HG03342 (cell line): ENCODE measurements around the gene ACOX3.

Source experiments
- ATAC-seq: cut with Tn5 transposase; IDR thresholded peaks from one replicate; pipeline ENCODE4 v1.9.1; 2021; ENCODE audit warnings: mild to moderate bottlenecking, moderate library complexity; ENCODE audit not compliant: unreplicated experiment

The ACOX3 gene

GRCh38 chr4:8326206-8326605 is 114.3 kb downstream of the ACOX3 start:
- no peak for ATAC-seq

DNA sequence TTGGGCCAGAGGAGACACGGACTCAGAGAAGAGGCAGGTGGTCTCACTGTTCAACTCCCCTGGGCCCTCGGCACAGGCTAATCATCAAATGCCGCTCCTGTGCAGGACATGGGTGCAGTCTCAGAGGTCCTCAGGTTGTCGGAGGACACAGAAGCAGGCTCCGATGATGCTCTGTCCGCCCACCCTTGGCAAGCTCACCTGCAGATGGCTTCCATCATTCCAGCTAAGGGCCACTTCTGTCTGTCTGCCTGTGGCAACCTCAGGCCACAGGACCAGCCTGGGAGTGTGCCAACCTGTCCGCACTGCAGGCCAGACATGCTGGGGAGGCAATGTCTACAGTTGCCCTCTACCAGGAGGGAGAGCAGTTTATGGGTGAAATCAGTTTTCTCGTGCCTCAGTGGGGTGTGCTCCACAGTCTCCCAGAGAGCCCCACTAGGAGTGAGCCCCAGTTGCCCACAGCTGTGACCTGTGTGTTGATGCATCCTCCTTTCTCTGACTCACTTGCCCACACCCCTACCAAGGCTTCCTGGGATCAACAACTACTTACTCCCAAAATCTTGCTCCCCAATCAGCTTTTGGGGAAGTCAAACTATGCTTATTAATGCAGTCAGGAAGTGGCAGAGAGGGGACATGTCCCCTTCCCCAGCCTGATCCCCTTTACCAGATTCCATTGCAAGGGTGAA is 115.1 kb downstream of the ACOX3 start:
- ATAC-seq, result no peak

GRCh38 chr4:8324640-8325239 is 115.8 kb downstream of the ACOX3 start:
- no peak for ATAC-seq

- no peak for ATAC-seq
These were observed 116.5 kb downstream of the ACOX3 start for GRCh38 chr4:8323947-8324555.

DNA sequence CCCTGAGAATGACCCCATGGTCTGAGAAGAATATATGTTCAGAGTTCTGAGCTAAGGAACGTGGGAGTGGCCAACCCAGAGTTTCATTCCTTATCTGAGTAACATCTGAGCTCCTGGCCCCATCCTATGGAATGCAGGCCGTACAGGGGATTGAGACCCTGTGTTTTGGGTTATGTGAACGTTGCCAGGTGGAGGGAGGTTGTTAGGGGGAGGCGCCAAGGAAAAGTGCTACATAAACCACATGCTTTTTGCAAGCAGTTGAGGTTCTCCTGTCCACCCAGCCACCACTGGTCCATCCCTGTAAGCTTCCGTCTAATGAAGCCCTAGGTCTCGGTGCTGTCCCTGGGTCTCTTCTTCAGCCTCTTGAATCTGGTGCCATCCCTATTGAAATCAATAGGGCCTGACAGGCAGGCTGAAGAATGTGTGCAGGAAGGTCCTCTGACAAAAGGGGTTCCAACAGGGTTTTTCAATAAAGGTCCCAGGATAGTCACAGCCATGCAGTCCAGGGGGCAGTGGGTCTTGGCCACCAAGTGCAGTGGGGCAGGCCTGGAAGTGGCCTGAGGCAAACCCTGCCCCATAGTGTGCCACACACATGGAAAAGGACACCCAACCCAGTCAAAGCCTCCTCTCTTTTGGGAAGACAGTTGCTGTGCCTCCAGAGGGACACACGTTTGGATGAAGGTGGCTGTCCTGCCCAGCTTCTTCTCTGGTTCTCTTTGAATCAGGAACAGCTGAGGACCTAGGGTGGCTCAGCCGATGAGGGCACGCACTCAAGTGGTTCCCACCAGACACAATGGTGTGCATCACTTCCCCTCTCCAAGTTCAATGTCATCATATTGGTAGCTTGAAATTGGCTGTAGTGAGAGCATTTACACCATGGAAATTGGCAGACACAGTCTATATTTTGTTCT is 117.5 kb downstream of the ACOX3 start:
- no peak for ATAC-seq

- ATAC-seq, result no peak
These were observed 118.8 kb downstream of the ACOX3 start for GRCh38 chr4:8321771-8322170.

DNA sequence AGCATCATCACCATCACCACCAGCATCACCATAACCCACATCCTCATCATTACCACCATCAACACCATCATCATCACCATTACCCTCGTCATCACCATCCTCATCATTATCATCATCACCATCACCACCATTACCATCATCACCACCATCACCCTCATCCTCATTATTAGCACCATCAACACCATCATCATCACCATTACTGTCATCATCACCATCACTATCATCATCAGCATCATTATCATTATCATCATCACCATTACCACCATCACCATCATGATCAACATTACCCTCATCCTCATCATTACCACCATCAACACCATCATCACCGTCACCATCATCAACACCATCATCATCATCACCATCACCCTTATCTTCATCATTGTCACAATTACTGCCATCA is 119.3 kb downstream of the ACOX3 start:
- no peak for ATAC-seq

GRCh38 chr4:8320386-8320750 is 120.2 kb downstream of the ACOX3 start:
- ATAC-seq, result no peak

DNA sequence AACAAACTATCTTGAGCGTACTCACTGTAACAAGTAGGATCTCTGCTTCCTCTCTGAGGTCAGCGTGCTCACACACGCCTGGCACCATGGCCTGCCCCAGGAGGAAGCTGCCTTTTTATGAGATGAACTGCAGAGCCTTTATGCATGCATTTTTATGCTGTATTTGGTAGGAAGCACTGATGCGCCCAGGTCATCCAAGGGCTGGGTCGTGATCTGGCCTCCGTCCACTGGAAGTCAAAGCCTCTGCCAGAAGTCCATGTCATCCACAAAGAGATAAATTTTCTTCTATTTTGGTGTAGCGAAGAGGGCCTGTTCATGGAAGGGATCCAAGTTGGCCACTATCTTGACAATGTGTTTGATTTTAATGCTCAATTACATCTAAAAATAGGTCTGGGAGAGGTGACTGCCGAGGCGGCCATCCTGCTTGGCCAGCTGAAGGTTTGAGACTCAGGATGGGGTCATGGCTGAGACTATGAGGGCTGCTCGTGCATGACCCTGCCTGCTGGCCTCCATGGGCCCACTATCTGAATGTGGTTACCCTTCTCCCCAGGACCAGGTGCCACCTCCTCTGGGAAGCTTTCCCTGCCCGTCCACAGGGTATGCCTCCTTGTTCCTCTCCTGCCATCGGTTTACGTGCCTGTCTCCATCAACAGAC is 120.7 kb downstream of the ACOX3 start:
- no peak for ATAC-seq

- ATAC-seq, result no peak
These were observed 121.5 kb downstream of the ACOX3 start for GRCh38 chr4:8319061-8319460.

- no peak for ATAC-seq
These were observed 122.0 kb downstream of the ACOX3 start for GRCh38 chr4:8318509-8318908.

DNA sequence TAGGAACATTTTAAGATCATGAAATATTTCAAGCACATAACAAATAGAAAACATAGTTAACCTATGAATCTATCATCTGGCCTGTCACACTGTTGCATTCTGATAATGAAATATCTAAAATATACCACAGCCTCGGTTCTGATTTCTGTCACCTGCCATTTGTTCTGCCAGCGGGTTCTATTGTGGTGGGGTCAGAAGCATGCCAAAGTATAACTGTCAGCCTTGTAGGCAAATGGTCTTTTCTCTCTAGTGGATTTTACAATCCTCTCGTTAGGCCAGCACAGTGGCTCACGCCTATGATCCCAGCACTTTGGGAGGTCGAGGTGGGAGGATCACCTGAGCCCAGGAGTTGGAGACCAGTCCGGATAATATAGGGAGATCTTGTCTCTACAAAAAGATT is 123.0 kb downstream of the ACOX3 start:
- ATAC-seq, result no peak

DNA sequence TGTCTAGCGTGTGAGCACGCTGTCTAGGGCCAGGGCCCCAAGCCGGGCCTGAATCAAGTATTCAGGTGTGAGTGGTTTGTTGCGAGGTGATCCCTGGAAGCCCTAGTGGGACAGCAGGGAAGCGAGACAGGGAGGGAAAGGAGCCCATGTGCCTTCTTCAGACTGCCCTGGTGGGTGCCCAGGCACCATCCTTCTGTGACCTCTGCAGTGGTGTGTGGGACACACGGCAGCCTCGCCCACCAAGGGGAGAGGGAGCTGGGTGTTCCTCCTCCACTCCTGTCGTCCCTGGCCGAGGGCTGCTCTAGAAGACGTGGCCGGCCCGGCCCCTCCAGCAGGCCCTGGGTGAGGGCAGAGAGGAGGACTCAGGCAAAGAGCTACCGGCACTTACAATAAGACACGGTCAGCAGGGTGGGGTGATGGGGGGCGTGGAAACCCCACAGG is 123.6 kb downstream of the ACOX3 start:
- ATAC-seq, result no peak
